Parathyroid adenoma (tissue), 2 donors: ENCODE results near the gene COPZ2.

ENCODE experiments used
- H2AFZ ChIP-seq: fragments of 300-600 bp; sonication (generic); one replicate; pipeline ENCODE4 v1.7.0; 2017; ENCODE audit warnings: antibody characterized with exemption, mild to moderate bottlenecking
- H3K27ac ChIP-seq: fragments of 300-600 bp; sonication (generic); one replicate; pipeline ENCODE4 v1.7.0; 2017
- H3K27me3 ChIP-seq: fragments of 300-600 bp; sonication (generic); one replicate; pipeline ENCODE4 v1.7.0; 2017; ENCODE audit warnings: low read length; ENCODE audit not compliant: control insufficient read depth, insufficient read depth
- H3K36me3 ChIP-seq: fragments of 300-600 bp; sonication (generic); one replicate; pipeline ENCODE4 v1.7.0; 2017; ENCODE audit warnings: low read length; ENCODE audit not compliant: control insufficient read depth, insufficient read depth
- H3K4me1 ChIP-seq: fragments of 300-600 bp; sonication (generic); one replicate; pipeline ENCODE4 v1.7.0; 2017; ENCODE audit warnings: control low read depth
- H3K4me2 ChIP-seq: fragments of 300-600 bp; sonication (generic); one replicate; pipeline ENCODE4 v1.7.0; 2017; ENCODE audit warnings: low read length
- H3K4me3 ChIP-seq: fragments of 300-600 bp; sonication (generic); one replicate; pipeline ENCODE4 v1.7.0; 2017; ENCODE audit warnings: low read depth, low read length
- H3K79me2 ChIP-seq: fragments of 300-600 bp; sonication (generic); one replicate; pipeline ENCODE4 v1.7.0; 2017; ENCODE audit warnings: control low read depth
- H3K9ac ChIP-seq: fragments of 300-600 bp; sonication (generic); one replicate; pipeline ENCODE4 v1.7.0; 2017; ENCODE audit warnings: mild to moderate bottlenecking
- H3K9me3 ChIP-seq: fragments of 300-600 bp; sonication (generic); one replicate; pipeline ENCODE4 v1.7.0; 2017; ENCODE audit warnings: low read length; ENCODE audit not compliant: control insufficient read depth
- CTCF ChIP-seq: fragments of 300-600 bp; sonication (generic); IDR thresholded peaks from one replicate; pipeline ENCODE4 v1.7.0; 2017; ENCODE audit warnings: antibody characterized with exemption, mild to moderate bottlenecking
- donor health status: primary hyperparathyroidism.

Gene COPZ2

GRCh38 chr17:48047741-48048383, 10.3 kb upstream of the COPZ2 start, which contains the start of gene NFE2L1:
TSS of gene NFE2L1 (plus strand) at chr17:48048359. CDS start at chr17:48051119, 2,760 bp downstream.
- Histone ChIP-seq H3K9me3 (no peaks in the 10 kb centered on the region), H3K4me1 (peaks cover 27% of the 10 kb centered on the region), H3K4me2 (peak within 1 kb of the TSS; percentile 97), H3K36me3 (no peaks in the 10 kb centered on the region), H3K27me3 (no peaks in the 10 kb centered on the region), H3K4me3 (peak within 1 kb of the TSS; percentile 99), H3K79me2 (peaks cover 16% of the 10 kb centered on the region), H3K9ac (peak within 1 kb of the TSS; percentile 93), H2AFZ (peak within 1 kb of the TSS; percentile 97), H3K27ac (peak within 1 kb of the TSS; percentile 99)
- TF ChIP-seq CTCF: no peak

DNA sequence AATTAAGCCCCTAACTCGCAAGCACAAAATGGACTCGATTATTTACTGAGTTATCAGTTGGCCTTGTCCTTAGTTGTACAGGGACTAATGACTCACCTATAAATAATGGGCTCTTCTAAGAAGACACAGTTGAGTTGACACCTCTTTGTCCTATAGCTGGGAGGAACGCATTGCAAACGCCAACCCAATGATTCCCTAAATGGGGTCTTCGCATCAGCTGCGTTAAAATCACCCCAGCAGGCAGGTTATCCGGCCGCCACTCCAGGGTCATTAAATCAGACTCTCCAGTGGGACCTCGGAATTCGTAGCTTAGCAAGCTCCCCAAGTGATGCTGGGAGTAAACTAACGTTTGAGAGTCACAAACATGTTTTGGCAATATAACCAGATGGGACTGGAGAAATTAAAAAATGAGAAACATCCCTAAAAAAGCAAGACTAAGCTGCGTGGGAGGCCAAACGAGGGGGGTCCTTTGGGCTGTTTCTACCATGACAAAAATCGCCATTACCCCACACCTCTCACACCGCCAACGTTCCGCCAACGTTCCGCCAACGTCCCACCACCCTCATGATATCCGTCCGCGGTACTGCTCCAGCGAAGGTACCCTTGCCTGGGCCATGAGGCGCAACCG, 9.6 kb upstream of the COPZ2 start:
- Histone ChIP-seq H3K36me3 (no peaks in the 10 kb centered on the region), H3K9me3 (no peaks in the 10 kb centered on the region), H3K4me2 (peak overlapping the region; percentile 95), H3K79me2 (peaks cover 15% of the 10 kb centered on the region), H3K27me3 (no peaks in the 10 kb centered on the region), H3K4me1 (peaks cover 21% of the 10 kb centered on the region), H3K27ac (peak overlapping the region; percentile 99), H3K9ac (peak overlapping the region; percentile 57), H3K4me3 (peak overlapping the region; percentile 93), H2AFZ (peak overlapping the region; percentile 97)
- TF ChIP-seq CTCF: no peak

DNA sequence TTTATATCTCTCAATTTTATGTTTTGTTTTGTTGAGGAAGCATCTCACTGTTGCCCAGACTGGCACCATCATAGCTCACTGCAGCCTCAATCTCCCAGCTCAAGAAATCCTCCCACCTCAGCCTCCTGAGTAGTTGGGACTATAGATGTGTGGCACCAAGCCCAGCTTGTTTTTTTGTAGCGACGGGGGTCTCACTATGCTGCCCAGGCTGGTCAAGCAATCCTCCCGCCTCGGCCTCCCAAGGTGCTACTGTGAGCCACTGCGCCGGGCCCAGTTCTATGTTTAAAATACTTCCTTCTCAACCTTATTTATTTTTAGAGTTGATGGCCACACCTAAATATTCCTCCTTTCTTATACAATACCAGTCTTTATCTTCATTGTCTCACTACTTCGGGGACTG, 8.7 kb upstream of the COPZ2 start:
- Histone ChIP-seq H3K36me3 (no peaks in the 10 kb centered on the region), H3K9ac (no peak overlapping the region), H3K9me3 (no peaks in the 10 kb centered on the region), H3K4me2 (no peak overlapping the region), H3K27me3 (no peaks in the 10 kb centered on the region), H3K4me1 (peaks cover 15% of the 10 kb centered on the region), H3K4me3 (no peak overlapping the region), H2AFZ (no peak overlapping the region), H3K79me2 (peaks cover 10% of the 10 kb centered on the region), H3K27ac (no peak overlapping the region)
- no peak for TF ChIP-seq CTCF

DNA sequence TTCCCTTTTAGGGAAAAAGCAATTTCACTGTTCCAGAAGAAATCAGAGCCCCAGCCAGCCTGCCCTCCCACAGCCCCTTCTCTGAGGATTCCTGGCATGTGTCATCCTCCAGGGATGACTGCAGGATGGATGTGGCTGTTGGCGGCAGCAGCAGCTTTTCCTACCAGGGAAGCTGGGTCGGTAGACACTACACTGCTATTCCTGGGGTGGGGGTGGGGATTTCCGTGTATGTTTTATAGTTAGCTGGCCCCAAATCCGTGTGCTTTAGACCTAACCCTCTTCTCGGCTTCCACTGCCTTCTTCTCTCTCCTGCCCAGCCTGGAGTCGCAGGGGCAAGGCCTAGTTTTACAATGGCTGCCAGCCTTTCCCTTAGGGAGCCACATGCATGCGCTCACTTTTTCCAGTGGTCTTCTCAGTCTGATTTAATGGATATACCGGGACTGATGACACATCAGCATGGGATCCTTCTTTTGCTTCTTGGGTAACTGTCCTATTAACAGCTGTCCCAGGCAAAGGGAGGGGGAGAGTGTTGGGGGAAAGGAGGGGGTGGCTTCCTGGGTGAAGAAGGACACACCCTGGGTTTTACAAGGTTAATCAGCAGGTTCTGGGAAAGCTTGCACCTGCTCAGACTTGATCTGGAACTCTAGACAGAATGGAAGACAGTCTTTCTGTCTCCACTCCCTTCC, 7.9 kb upstream of the COPZ2 start:
- Histone ChIP-seq H3K27ac (no peak overlapping the region), H3K27me3 (no peaks in the 10 kb centered on the region), H3K9me3 (no peaks in the 10 kb centered on the region), H3K79me2 (peaks cover 7% of the 10 kb centered on the region), H3K4me3 (no peak overlapping the region), H3K4me1 (peaks cover 9% of the 10 kb centered on the region), H3K36me3 (no peaks in the 10 kb centered on the region), H3K9ac (no peak overlapping the region), H3K4me2 (no peak overlapping the region), H2AFZ (no peak overlapping the region)
- no peak for TF ChIP-seq CTCF
